K562 (cell line): Measurements from ENCODE around the gene GPR39. TPM values are rescaled to one million over a fixed set of nuclear protein-coding genes. Genes with fewer than 3 reads are reported as not detected.

Source experiments
- ATAC-seq: fragments of 200-7000 bp; cut with Tn5 transposase; 3 replicates; pipeline ENCODE4 v1.9.1; 2020; ENCODE audit warnings: moderate library complexity
- BruUV-seq: library from RNA; stranded (reverse); fragments of 400-500 nt; replicated peaks from 2 replicates; lab custom pipeline; 2021; lab: Mats Ljungman, UMichigan
- CTCF ChIA-PET: fragments of 300-600 bp; formaldehyde crosslinking; extraction: SDS; loops from one replicate; lab custom pipeline; 2021; ENCODE audit warnings: low intra/inter-chr PET ratio; lab: Yijun Ruan, JAX
- POLR2A ChIA-PET: fragments of 300-600, 350-650 bp; sonication (Branson Sonifier 250); formaldehyde crosslinking; extraction: SDS; loops from one replicate; lab custom pipeline; 2021; ENCODE audit warnings: antibody characterized with exemption, inconsistent platforms; lab: Yijun Ruan, JAX
- DNase-seq, 4 experiments: peaks; one replicate each; pipeline versions ENCODE4 v3.0.0 to v3.0.0-alpha.2; 2011 to 2018; ENCODE audit warnings: low spot score in 3 of 4, mixed read lengths in 3 of 4; ENCODE audit errors: extremely low read depth in 1 of 4
- FAIRE-seq: peaks from 2 replicates; lab custom pipeline; 2011; peaks lifted over from hg19 to GRCh38; lab: Jason Lieb, UNC
- H2AFZ ChIP-seq: 2 replicates; pipeline ENCODE4 v1.6.0; 2011; ENCODE audit warnings: low read depth, low read length, control low read depth, inconsistent platforms
- H3K27ac ChIP-seq: fragments of 200-600 bp; 3 replicates; pipeline ENCODE4 v1.8.0; 2011; ENCODE audit warnings: low read depth, mild to moderate bottlenecking, control low read depth, inconsistent platforms, low read length, moderate library complexity, mixed read lengths; ENCODE audit errors: extremely low read depth
- H3K27me3 ChIP-seq, 2 experiments: fragments of 300-600 bp in 1 of 2; 2 replicates in 1 of 2; 3 replicates in 1 of 2; pipeline versions ENCODE4 v1.6.0 to v1.8.0; 2011; ENCODE audit warnings: inconsistent platforms in 2 of 2, low read length in 2 of 2, mild to moderate bottlenecking in 1 of 2, mixed read lengths in 1 of 2, moderate library complexity in 1 of 2; ENCODE audit not compliant: control insufficient read depth in 2 of 2, insufficient read depth in 2 of 2
- H3K36me3 ChIP-seq: fragments of 300-600 bp; 3 replicates; pipeline ENCODE4 v1.8.0; 2011; ENCODE audit warnings: mild to moderate bottlenecking, low read length, inconsistent platforms; ENCODE audit not compliant: control insufficient read depth, insufficient read depth
- H3K4me1 ChIP-seq, 2 experiments: fragments of 200-600 bp in 1 of 2; replicated peaks in 1 of 2; 2 replicates in 1 of 2; 3 replicates in 1 of 2; pipeline versions ENCODE4 v1.5.1 to v1.8.0; 2011; ENCODE audit warnings: inconsistent platforms in 2 of 2, low read length in 2 of 2, mild to moderate bottlenecking in 1 of 2, mixed read lengths in 1 of 2, moderate library complexity in 1 of 2; ENCODE audit not compliant: control insufficient read depth in 2 of 2, insufficient read depth in 2 of 2
- H3K4me2 ChIP-seq: 2 replicates; pipeline ENCODE4 v1.6.1; 2011; ENCODE audit warnings: low read length, control low read depth, inconsistent platforms, mixed read lengths; ENCODE audit not compliant: insufficient read depth
- H3K4me3 ChIP-seq: fragments of 200-600 bp; sonication (generic), shearing (Covaris generic); 2 replicates; pipeline ENCODE4 v1.5.1; 2016; ENCODE audit warnings: control low read depth, inconsistent platforms
- H3K79me2 ChIP-seq: fragments of 200-600 bp; 3 replicates; pipeline ENCODE4 v1.8.0; 2011; ENCODE audit warnings: low read length, inconsistent platforms; ENCODE audit not compliant: control insufficient read depth, insufficient read depth
- H3K9ac ChIP-seq, 2 experiments: 2 replicates each; pipeline versions ENCODE4 v1.6.0 to v1.6.1; 2011; ENCODE audit warnings: low read depth in 2 of 2, low read length in 2 of 2, control low read depth in 1 of 2, inconsistent platforms in 1 of 2, mild to moderate bottlenecking in 1 of 2, mixed read lengths in 1 of 2; ENCODE audit not compliant: insufficient read depth in 1 of 2
- H3K9me1 ChIP-seq: one replicate; pipeline ENCODE4 v1.6.0; 2011; ENCODE audit warnings: inconsistent platforms, mild to moderate bottlenecking, low read length, moderate library complexity; ENCODE audit not compliant: control insufficient read depth, insufficient read depth
- H3K9me3 ChIP-seq: replicated peaks from 2 replicates; pipeline ENCODE4 v1.5.1; 2011; ENCODE audit warnings: low read depth, low read length, inconsistent platforms; ENCODE audit not compliant: control insufficient read depth, insufficient read depth
- H4K20me1 ChIP-seq: replicated peaks from 2 replicates; pipeline ENCODE4 v1.6.1; 2011; ENCODE audit warnings: low read length, inconsistent platforms, mixed read lengths; ENCODE audit not compliant: control insufficient read depth, insufficient read depth
- AFF4 ChIP-seq: sonication (generic); formaldehyde crosslinking; IDR thresholded peaks from 2 replicates; pipeline ENCODE4 v1.8.0; 2023; ENCODE audit warnings: mild to moderate bottlenecking, missing genetic modification reagents
- CHCHD3 ChIP-seq: fragments of 250-450 bp; sonication (Bioruptor Pico); IDR thresholded peaks from 2 replicates; pipeline ENCODE4 v2.1.2; 2022; ENCODE audit warnings: mild to moderate bottlenecking
- EP400 ChIP-seq: fragments of 450-650 bp; IDR thresholded peaks from 2 replicates; pipeline ENCODE4 v1.6.1; 2017; ENCODE audit warnings: antibody characterized with exemption, mild to moderate bottlenecking, moderate library complexity
- ETV5 ChIP-seq: sonication (generic); formaldehyde crosslinking; IDR thresholded peaks from 2 replicates; pipeline ENCODE4 v1.4.0; 2020; ENCODE audit warnings: low read depth, mild to moderate bottlenecking, missing genetic modification reagents
- HDGF ChIP-seq: fragments of 450-650 bp; IDR thresholded peaks from 2 replicates; pipeline ENCODE4 v1.6.1; 2016
- KHSRP ChIP-seq: fragments of 450-650 bp; IDR thresholded peaks from 2 replicates; pipeline ENCODE4 v1.6.1; 2017
- MYC ChIP-seq, 2 experiments: fragments of 250-450 bp in 1 of 2; sonication (Bioruptor Pico) in 1 of 2; IDR thresholded peaks; 2 replicates each; pipeline versions ENCODE4 v1.5.1 to v1.6.1; 2012 to 2021; ENCODE audit warnings: low read depth in 2 of 2, borderline replicate concordance in 1 of 2, improper control_type of control experiment in 1 of 2, low read length in 1 of 2, mild to moderate bottlenecking in 1 of 2, moderate library complexity in 1 of 2
- NCOA6 ChIP-seq: fragments of 450-650 bp; IDR thresholded peaks from 2 replicates; pipeline ENCODE4 v1.6.1; 2017; ENCODE audit warnings: mild to moderate bottlenecking
- NR4A1 ChIP-seq, 2 experiments: fragments of 250-450 bp in 1 of 2; fragments of 450-650 bp in 1 of 2; sonication (Bioruptor Pico) in 1 of 2; IDR thresholded peaks; 2 replicates each; pipeline versions ENCODE4 v1.4.0 to v1.6.1; 2016 to 2020; ENCODE audit warnings: mild to moderate bottlenecking in 2 of 2, missing compliant biosample characterization in 1 of 2, missing genetic modification characterization in 1 of 2, moderate library complexity in 1 of 2
- SMARCA4 ChIP-seq: fragments of 450-650 bp; IDR thresholded peaks from 2 replicates; pipeline ENCODE4 v1.6.1; 2016
- SRSF1 ChIP-seq: fragments of 200-400 bp; formaldehyde crosslinking; IDR thresholded peaks from 2 replicates; pipeline ENCODE4 v1.6.1; 2017; ENCODE audit warnings: mild to moderate bottlenecking, low read depth, low read length, moderate library complexity
- SRSF7 ChIP-seq: fragments of 200-400 bp; formaldehyde crosslinking; optimal IDR thresholded peaks from 2 replicates; pipeline ENCODE3; 2017; ENCODE audit warnings: mild to moderate bottlenecking, low read depth, low read length
- TFAM ChIP-seq: fragments of 250-450 bp; sonication (Bioruptor Pico); conservative IDR thresholded peaks from 2 replicates; pipeline ENCODE4 v1.5.0; 2021; ENCODE audit warnings: mild to moderate bottlenecking, moderate library complexity
- ZNF347 ChIP-seq: fragments of 450-650 bp; formaldehyde crosslinking; IDR thresholded peaks from 2 replicates; pipeline ENCODE4 v1.4.0; 2020; ENCODE audit warnings: low read depth, mild to moderate bottlenecking, moderate library complexity
- ZNF41 ChIP-seq: fragments of 250-450 bp; sonication (Bioruptor Pico); conservative IDR thresholded peaks from 2 replicates; pipeline ENCODE4 v1.4.0; 2020; ENCODE audit warnings: mild to moderate bottlenecking
- ZNF431 ChIP-seq: sonication (generic); formaldehyde crosslinking; IDR thresholded peaks from 2 replicates; pipeline ENCODE4 v1.8.0; 2022; ENCODE audit warnings: mild to moderate bottlenecking, missing genetic modification reagents
- ZNF583 ChIP-seq: fragments of 250-450 bp; sonication (Bioruptor Pico); IDR thresholded peaks from 2 replicates; pipeline ENCODE4 v1.4.0; 2020
- WGBS: fragments of 100-300 bp; shearing (Covaris generic); methylation state at CpG from one replicate; pipeline ENCODE4 v1.1.6; 2016; ENCODE audit warnings: low coverage, mixed read lengths; ENCODE audit not compliant: insufficient coverage; ENCODE audit errors: missing lambda C conversion rate; 5-methylcytosine and 5-hydroxymethylcytosine counted together
- in situ Hi-C: fragments of 300-500 bp; cut with MboI; formaldehyde crosslinking; loops from 4 replicates; pipeline ENCODE4 v1.15.0; 2018; ENCODE audit warnings: inconsistent platforms, mixed read lengths
- intact Hi-C: fragments of 100-400 bp; cut with micrococcal nuclease; formaldehyde crosslinking; loops from 2 replicates; pipeline ENCODE4 v1.14.2; 2022
- polyA plus RNA-seq, 8 experiments: library from polyadenylated mRNA; depleted of rRNA in 4 of 8; stranded (reverse) in 5 of 8; unstranded in 3 of 8; fragments of >200 nt; fragmentation: Nextera tagmentation in 2 of 8; fragmentation: Illumina TruSeq in 1 of 8; extraction: Ambion mirVana in 2 of 8; extraction: Trizol in 1 of 8; gene quantifications; 2 replicates each; pipeline versions ENCODE4 v1.2.1 to v1.2.3, GENCODE V29; 2011 to 2014; ENCODE audit warnings: inconsistent platforms in 1 of 8, missing spikeins in 1 of 8
- total RNA-seq, 7 experiments: library from RNA; depleted of rRNA in 6 of 7; stranded (reverse); fragments of >200 nt in 6 of 7; fragmentation: Illumina TruSeq in 2 of 7; extraction: Trizol in 2 of 7; gene quantifications; 2 replicates each; pipeline versions ENCODE4 v1.2.1 to v1.2.3, GENCODE V29; 2011 to 2021; ENCODE audit warnings: low replicate concordance in 1 of 7
- TF ChIP-seq, protein P1 (sequence below): fragments of 250-450 bp; sonication (Bioruptor Pico); IDR thresholded peaks from 2 replicates; pipeline ENCODE4 v1.8.0; 2021; ENCODE audit warnings: moderate library complexity, mild to moderate bottlenecking, inconsistent platforms

GPR39 gene
- total and polyA plus RNA-seq, 9 of the 15 experiments (the other 6 are each of a cell fraction or from before 2014, with no cell fraction given) = 0.04 TPM; not detected in 8

DNA sequence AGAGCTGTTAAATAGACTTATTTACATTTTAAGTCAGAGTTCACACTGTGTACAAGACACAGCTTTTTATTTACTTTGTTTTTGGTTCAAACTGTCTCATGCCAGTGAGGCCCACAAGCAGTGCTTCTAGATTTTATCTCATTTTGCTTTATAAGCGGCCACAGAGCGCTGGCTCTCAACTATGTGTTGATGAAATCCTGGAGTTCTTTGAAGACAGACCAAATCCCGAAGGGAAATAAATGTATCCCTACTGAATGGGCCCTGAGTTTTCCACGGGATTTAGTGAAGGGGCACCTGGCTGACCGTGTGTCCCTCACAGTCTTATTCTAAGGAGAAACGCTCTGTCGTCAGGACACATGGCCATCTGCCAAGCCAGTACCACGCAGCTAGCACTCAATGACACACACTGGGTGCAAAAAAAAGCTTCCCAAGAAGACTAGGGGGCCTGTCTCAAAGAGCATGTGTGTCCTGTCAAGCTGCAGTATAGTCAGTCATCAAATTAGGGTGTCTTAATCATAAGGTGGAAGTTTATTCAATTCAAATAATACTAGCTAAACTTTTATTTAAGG lies 230.0 kb downstream of the GPR39 start:
- no peaks in the 10 kb centered on the region for H3K9me3 ChIP-seq
- H3K79me2 ChIP-seq = no peaks in the 10 kb centered on the region
- no peak overlapping the region for H3K4me2 ChIP-seq
- H4K20me1 ChIP-seq = no peaks in the 10 kb centered on the region
- no peak overlapping the region for H3K4me3 ChIP-seq
- H2AFZ ChIP-seq = no peak overlapping the region
- H3K9me1 ChIP-seq = no peaks in the 10 kb centered on the region
- BruUV-seq = no TSS peak
- no peak overlapping the region for H3K9ac ChIP-seq
- DNase-seq = no peak
- peaks cover 0 to 4% of the 10 kb centered on the region in 2 experiments; a peak in 1 of 5 replicates for H3K4me1 ChIP-seq
- 1% methylated on average over 8 of the region's 8 CpGs for WGBS
- ChIA-PET CTCF (no interaction called here), POLR2A (interaction anchor here (0.6 kb wide), 2 partner anchors 85 to 164 kb away, joined by 3 read pairs; no protein-coding TSS in a partner anchor)
- no peak overlapping the region for H3K27ac ChIP-seq
- FAIRE-seq = no peak
- no peak for ATAC-seq
- H3K27me3 ChIP-seq = peaks cover 0 to 16% of the 10 kb centered on the region in 2 experiments; a peak in 2 of 5 replicates
- intact Hi-C loops = no loop called here
- in situ Hi-C loops = no loop called here
- no peaks in the 10 kb centered on the region for H3K36me3 ChIP-seq
- TF ChIP-seq SMARCA4 = no peak
- TF ChIP-seq ETV5 (CRISPR knock-in tag) = no peak
- no peak for TF ChIP-seq ZNF431 (CRISPR knock-in tag)
- no peak for TF ChIP-seq NCOA6
- TF ChIP-seq ZNF347 (CRISPR knock-in tag) = no peak
- TF ChIP-seq TFAM (CRISPR knock-in tag) = no peak
- TF ChIP-seq KHSRP = no peak
- TF ChIP-seq SRSF1 = no peak
- no peak for TF ChIP-seq CHCHD3 (CRISPR knock-in tag)
- no peak for TF ChIP-seq NR4A1 (CRISPR knock-in tag; IDR thresholded peaks at IDR 0.05)
- TF ChIP-seq NR4A1 (tag; IDR thresholded peaks at IDR 0.05) = no peak
- no peak for TF ChIP-seq ZNF583 (CRISPR knock-in tag)
- TF ChIP-seq SRSF7 = no peak
- TF ChIP-seq HDGF = no peak
- TF ChIP-seq EP400 = no peak
- no peak for TF ChIP-seq AFF4
- TF ChIP-seq ZNF41 = no peak
- no peak for TF ChIP-seq MYC (IDR thresholded peaks at IDR 0.05; ENCODE audit: low read depth, low read length)
- TF ChIP-seq MYC (CRISPR knock-in tag; IDR thresholded peaks at IDR 0.05; ENCODE audit: borderline replicate concordance, low read depth) = no peak
- TF ChIP-seq, protein P1, sequence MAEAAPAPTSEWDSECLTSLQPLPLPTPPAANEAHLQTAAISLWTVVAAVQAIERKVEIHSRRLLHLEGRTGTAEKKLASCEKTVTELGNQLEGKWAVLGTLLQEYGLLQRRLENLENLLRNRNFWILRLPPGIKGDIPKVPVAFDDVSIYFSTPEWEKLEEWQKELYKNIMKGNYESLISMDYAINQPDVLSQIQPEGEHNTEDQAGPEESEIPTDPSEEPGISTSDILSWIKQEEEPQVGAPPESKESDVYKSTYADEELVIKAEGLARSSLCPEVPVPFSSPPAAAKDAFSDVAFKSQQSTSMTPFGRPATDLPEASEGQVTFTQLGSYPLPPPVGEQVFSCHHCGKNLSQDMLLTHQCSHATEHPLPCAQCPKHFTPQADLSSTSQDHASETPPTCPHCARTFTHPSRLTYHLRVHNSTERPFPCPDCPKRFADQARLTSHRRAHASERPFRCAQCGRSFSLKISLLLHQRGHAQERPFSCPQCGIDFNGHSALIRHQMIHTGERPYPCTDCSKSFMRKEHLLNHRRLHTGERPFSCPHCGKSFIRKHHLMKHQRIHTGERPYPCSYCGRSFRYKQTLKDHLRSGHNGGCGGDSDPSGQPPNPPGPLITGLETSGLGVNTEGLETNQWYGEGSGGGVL (CRISPR knock-in tag) = no peak
